OCI-LY7 (cell line): Measurements from ENCODE around the gene MRPL53. TPM values are rescaled to one million over a fixed set of nuclear protein-coding genes. Genes with fewer than 3 reads are reported as not detected.

Experiments used
- BruUV-seq: library from RNA; stranded (reverse); fragments of 400-500 nt; replicated peaks from 2 replicates; lab custom pipeline; 2021; lab: Mats Ljungman, UMichigan
- CTCF ChIA-PET: fragments of 300-600 bp; sonication (Branson Sonifier 250); formaldehyde crosslinking; loops from one replicate; lab custom pipeline; 2022; ENCODE audit warnings: antibody characterized with exemption; ENCODE audit not compliant: unreplicated experiment; lab: Charles Lee
- POLR2A ChIA-PET: fragments of 300-600 bp; sonication (Branson Sonifier 250); formaldehyde crosslinking; loops from one replicate; lab custom pipeline; 2022; ENCODE audit warnings: antibody characterized with exemption; lab: Charles Lee
- DNase-seq: peaks from one replicate; pipeline ENCODE4 v3.0.0-alpha.2; 2015; ENCODE audit warnings: low spot score
- H2AFZ ChIP-seq: fragments of 200-600 bp; sonication (generic), shearing (Covaris generic); 2 replicates; pipeline ENCODE4 v1.6.1; 2014; ENCODE audit warnings: mild to moderate bottlenecking, antibody characterized with exemption, low read length, moderate library complexity
- H3K27ac ChIP-seq: fragments of 200-600 bp; sonication (generic); 2 replicates; pipeline ENCODE4 v1.5.1; 2014; ENCODE audit warnings: mixed run types, low read depth, mild to moderate bottlenecking, moderate library complexity, low read length, inconsistent platforms; ENCODE audit not compliant: poor library complexity, severe bottlenecking
- H3K36me3 ChIP-seq: fragments of 200-600 bp; sonication (generic); 2 replicates; pipeline ENCODE4 v1.6.1; 2014; ENCODE audit warnings: mild to moderate bottlenecking, antibody characterized with exemption, low read length, moderate library complexity, mixed read lengths; ENCODE audit not compliant: insufficient read depth
- H3K4me1 ChIP-seq: fragments of 200-600 bp; sonication (generic); 2 replicates; pipeline ENCODE4 v1.5.1; 2014; ENCODE audit warnings: mild to moderate bottlenecking, low read length; ENCODE audit not compliant: insufficient read depth, poor library complexity, severe bottlenecking
- H3K4me2 ChIP-seq: fragments of 200-600 bp; sonication (generic); 2 replicates; pipeline ENCODE4 v1.6.1; 2014; ENCODE audit warnings: mild to moderate bottlenecking, low read length
- H3K4me3 ChIP-seq: fragments of 200-600 bp; sonication (generic); 2 replicates; pipeline ENCODE4 v1.5.1; 2014; ENCODE audit warnings: mild to moderate bottlenecking, low read depth, low read length; ENCODE audit not compliant: poor library complexity, severe bottlenecking
- H3K79me2 ChIP-seq: fragments of 200-600 bp; sonication (generic); 2 replicates; pipeline ENCODE4 v1.6.1; 2016; ENCODE audit warnings: low read depth, mild to moderate bottlenecking, low read length, moderate library complexity, mixed read lengths; ENCODE audit not compliant: insufficient read depth
- H3K9me2 ChIP-seq: fragments of 200-600 bp; sonication (generic); 2 replicates; pipeline ENCODE4 v1.6.1; 2016; ENCODE audit warnings: mild to moderate bottlenecking, low read length, mixed read lengths; ENCODE audit not compliant: insufficient read depth
- H3K9me3 ChIP-seq: fragments of 200-600 bp; sonication (generic); 2 replicates; pipeline ENCODE4 v1.6.1; 2014; ENCODE audit warnings: mild to moderate bottlenecking, mixed run types, low read length, mixed read lengths
- H4K20me1 ChIP-seq: fragments of 200-600 bp; sonication (generic); 2 replicates; pipeline ENCODE4 v1.6.1; 2014; ENCODE audit warnings: mild to moderate bottlenecking, antibody characterized with exemption, low read length, moderate library complexity, mixed read lengths; ENCODE audit not compliant: insufficient read depth
- EZH2phosphoT487 ChIP-seq: fragments of 200-600 bp; sonication (generic); IDR thresholded peaks from 2 replicates; pipeline ENCODE4 v1.6.1; 2018; ENCODE audit warnings: low read depth, borderline replicate concordance, mild to moderate bottlenecking, mixed run types, antibody characterized with exemption, low read length, moderate library complexity, mixed read lengths
- intact Hi-C: fragments of 100-400 bp; cut with micrococcal nuclease; formaldehyde crosslinking; loops from one replicate; pipeline ENCODE4 v1.10.0; 2022; ENCODE audit not compliant: unreplicated experiment
- total RNA-seq, 2 experiments: library from RNA; depleted of rRNA in 1 of 2; stranded (reverse); fragments of >200 nt in 1 of 2; shearing (Covaris generic) in 1 of 2; gene quantifications; 2 replicates each; pipeline ENCODE4 v1.2.3, GENCODE V29; 2014 to 2022
- TF ChIP-seq, protein P1 (sequence below): fragments of 200-600 bp; sonication (generic); conservative IDR thresholded peaks from 2 replicates; pipeline ENCODE4 v1.5.1; 2014; ENCODE audit warnings: mild to moderate bottlenecking, antibody characterized with exemption, low read length, moderate library complexity, mixed read lengths

MRPL53 gene
- total RNA-seq, 2 experiments from 2014 or later = 85.7 to 102 TPM

GRCh38 chr2:74510272-74510671 is 37.8 kb upstream of the MRPL53 start:
- H2AFZ ChIP-seq = no peak overlapping the region
- peaks cover 5% of the 10 kb centered on the region; the same call in 1 of the 2 replicates for H3K79me2 ChIP-seq
- no peaks in the 10 kb centered on the region for H3K9me2 ChIP-seq
- no peak overlapping the region for H3K27ac ChIP-seq
- peaks cover 9% of the 10 kb centered on the region for H3K36me3 ChIP-seq
- DNase-seq = no peak
- no TSS peak for BruUV-seq
- peaks cover 21% of the 10 kb centered on the region for H3K4me1 ChIP-seq
- H3K4me3 ChIP-seq = no peak overlapping the region
- ChIA-PET CTCF (no interaction called here), POLR2A (interaction anchor here (0.8 to 2.9 kb wide), 5 partner anchors 10 to 773 kb away, joined by 3 to 14 read pairs (median 5); partner anchors contain the start of genes AUP1, HTRA2, INO80B and TPRKB)
- intact Hi-C loops = no loop called here
- TF ChIP-seq EZH2phosphoT487 = no peak
- TF ChIP-seq, protein P1, sequence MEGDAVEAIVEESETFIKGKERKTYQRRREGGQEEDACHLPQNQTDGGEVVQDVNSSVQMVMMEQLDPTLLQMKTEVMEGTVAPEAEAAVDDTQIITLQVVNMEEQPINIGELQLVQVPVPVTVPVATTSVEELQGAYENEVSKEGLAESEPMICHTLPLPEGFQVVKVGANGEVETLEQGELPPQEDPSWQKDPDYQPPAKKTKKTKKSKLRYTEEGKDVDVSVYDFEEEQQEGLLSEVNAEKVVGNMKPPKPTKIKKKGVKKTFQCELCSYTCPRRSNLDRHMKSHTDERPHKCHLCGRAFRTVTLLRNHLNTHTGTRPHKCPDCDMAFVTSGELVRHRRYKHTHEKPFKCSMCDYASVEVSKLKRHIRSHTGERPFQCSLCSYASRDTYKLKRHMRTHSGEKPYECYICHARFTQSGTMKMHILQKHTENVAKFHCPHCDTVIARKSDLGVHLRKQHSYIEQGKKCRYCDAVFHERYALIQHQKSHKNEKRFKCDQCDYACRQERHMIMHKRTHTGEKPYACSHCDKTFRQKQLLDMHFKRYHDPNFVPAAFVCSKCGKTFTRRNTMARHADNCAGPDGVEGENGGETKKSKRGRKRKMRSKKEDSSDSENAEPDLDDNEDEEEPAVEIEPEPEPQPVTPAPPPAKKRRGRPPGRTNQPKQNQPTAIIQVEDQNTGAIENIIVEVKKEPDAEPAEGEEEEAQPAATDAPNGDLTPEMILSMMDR = no peak
- H3K9me3 ChIP-seq = no peaks in the 10 kb centered on the region
- no peaks in the 10 kb centered on the region for H4K20me1 ChIP-seq
- no peak overlapping the region for H3K4me2 ChIP-seq

DNA sequence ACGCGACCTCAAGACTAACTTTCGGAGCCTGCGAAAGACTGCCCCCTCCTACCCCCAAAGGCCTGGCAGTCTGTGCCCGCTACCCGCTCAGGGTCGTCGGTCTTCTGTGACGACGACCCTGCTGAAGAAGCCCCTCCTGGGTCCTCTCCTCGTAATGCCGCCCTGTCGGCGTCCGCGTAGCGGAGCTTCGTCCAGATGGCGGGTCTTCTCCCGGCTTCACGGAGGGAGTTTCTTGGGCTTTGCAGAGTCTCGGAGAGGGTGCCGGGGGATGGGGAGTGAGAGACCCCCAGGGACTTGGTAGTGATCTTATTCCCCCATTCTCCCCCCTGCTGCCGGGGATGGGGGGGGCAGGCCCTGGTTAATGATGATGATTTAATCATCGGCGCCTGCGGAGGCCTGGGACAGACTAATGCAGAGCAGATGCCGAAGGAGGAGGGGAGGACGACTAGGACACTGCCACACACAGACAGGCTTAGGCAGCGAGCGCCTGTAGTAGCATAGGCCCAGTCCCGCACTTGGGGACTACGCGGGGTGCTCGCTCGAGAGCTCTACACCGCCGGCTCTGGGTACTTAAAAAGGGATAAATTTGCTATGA is 35.5 kb upstream of the MRPL53 start:
- Histone ChIP-seq H2AFZ (peak overlapping the region; percentile 95), H3K79me2 (peaks cover 5% of the 10 kb centered on the region; the same call in 1 of the 2 replicates), H3K4me1 (peaks cover 21% of the 10 kb centered on the region), H3K4me2 (peak overlapping the region; percentile 96), H3K4me3 (peak overlapping the region; percentile 77), H3K9me3 (no peaks in the 10 kb centered on the region), H3K27ac (peak overlapping the region; percentile 81), H4K20me1 (no peaks in the 10 kb centered on the region), H3K36me3 (peaks cover 15% of the 10 kb centered on the region), H3K9me2 (no peaks in the 10 kb centered on the region)
- TF ChIP-seq, protein P1 = no peak
- no peak for TF ChIP-seq EZH2phosphoT487
- no TSS peak for BruUV-seq
- POLR2A ChIA-PET = interaction anchor here (1.1 kb wide), 1 partner anchor 50 kb away, joined by 3 read pairs; the partner anchor contains the start of gene WBP1
- DNase-seq = no peak
- CTCF ChIA-PET = interaction anchor here (1.2 to 1.4 kb wide), 2 partner anchors 14 to 24 kb away, joined by 3 to 4 read pairs; no protein-coding TSS in a partner anchor
- intact Hi-C loops = loop anchor here (1.0 kb wide), 3 partner anchors 21 to 79 kb away; partner anchors contain the start of genes AUP1, HTRA2 and TTC31
